H9 (cell line): Measurements from ENCODE around the gene RNGTT. TPM values are rescaled to one million over a fixed set of nuclear protein-coding genes. Genes with fewer than 3 reads are reported as not detected.

Source experiments
- DNase-seq: peaks from one replicate; pipeline ENCODE4 v3.0.0-alpha.2; 2017
- H2AFZ ChIP-seq: one replicate; pipeline ENCODE4 v1.6.1; 2013; ENCODE audit warnings: mild to moderate bottlenecking, low read length, control low read depth, moderate library complexity
- H2AK5ac ChIP-seq: 2 replicates; pipeline ENCODE4 v1.6.1; 2013; ENCODE audit warnings: low read length, control low read depth, mixed read lengths; ENCODE audit not compliant: insufficient read length
- H2BK120ac ChIP-seq: one replicate; pipeline ENCODE4 v1.6.1; 2013; ENCODE audit warnings: low read depth, mild to moderate bottlenecking, low read length, control low read depth, inconsistent platforms; ENCODE audit not compliant: poor library complexity, severe bottlenecking
- H2BK12ac ChIP-seq: 2 replicates; pipeline ENCODE4 v1.6.1; 2013; ENCODE audit warnings: low read length, control low read depth, mixed read lengths, low read depth; ENCODE audit not compliant: insufficient read length
- H2BK15ac ChIP-seq: 2 replicates; pipeline ENCODE4 v1.6.1; 2013; ENCODE audit warnings: low read depth, low read length, control low read depth
- H2BK20ac ChIP-seq: one replicate; pipeline ENCODE4 v1.6.1; 2013; ENCODE audit warnings: low read depth, mild to moderate bottlenecking, low read length, control low read depth, inconsistent platforms; ENCODE audit not compliant: poor library complexity, severe bottlenecking
- H2BK5ac ChIP-seq: 2 replicates; pipeline ENCODE4 v1.6.1; 2013; ENCODE audit warnings: low read length, control low read depth, mixed read lengths; ENCODE audit not compliant: insufficient read length
- H3K14ac ChIP-seq: 2 replicates; pipeline ENCODE4 v1.6.1; 2013; ENCODE audit warnings: low read length, control low read depth; ENCODE audit not compliant: insufficient read depth
- H3K18ac ChIP-seq: 2 replicates; pipeline ENCODE4 v1.6.1; 2013; ENCODE audit warnings: low read depth, mild to moderate bottlenecking, mixed read lengths, low read length, control low read depth; ENCODE audit not compliant: insufficient read length
- H3K23ac ChIP-seq: 2 replicates; pipeline ENCODE4 v1.6.1; 2013; ENCODE audit warnings: low read length, control low read depth, mixed read lengths, low read depth; ENCODE audit not compliant: insufficient read length
- H3K23me2 ChIP-seq: 2 replicates; pipeline ENCODE4 v1.6.1; 2013; ENCODE audit warnings: low read depth, mild to moderate bottlenecking, mixed read lengths, low read length, control low read depth; ENCODE audit not compliant: insufficient read length, poor library complexity, severe bottlenecking
- H3K27ac ChIP-seq: 2 replicates; pipeline ENCODE4 v1.5.1; 2013; ENCODE audit warnings: low read length, control low read depth, mixed read lengths, low read depth; ENCODE audit not compliant: insufficient read length
- H3K27me3 ChIP-seq: 2 replicates; pipeline ENCODE4 v1.6.1; 2013; ENCODE audit warnings: low read length, control low read depth, inconsistent platforms; ENCODE audit not compliant: insufficient read depth
- H3K4ac ChIP-seq: 2 replicates; pipeline ENCODE4 v1.6.1; 2013; ENCODE audit warnings: low read depth, mild to moderate bottlenecking, control low read depth, inconsistent platforms, low read length, moderate library complexity
- H3K4me1 ChIP-seq: 2 replicates; pipeline ENCODE4 v1.6.1; 2013; ENCODE audit warnings: low read length, control low read depth, inconsistent platforms; ENCODE audit not compliant: insufficient read depth
- H3K4me2 ChIP-seq: 2 replicates; pipeline ENCODE4 v1.6.1; 2013; ENCODE audit warnings: low read length, control low read depth, mixed read lengths; ENCODE audit not compliant: insufficient read length, insufficient read depth
- H3K56ac ChIP-seq: 2 replicates; pipeline ENCODE4 v1.6.1; 2013; ENCODE audit warnings: low read depth, mild to moderate bottlenecking, mixed read lengths, low read length, control low read depth; ENCODE audit not compliant: insufficient read length
- H3K79me1 ChIP-seq: 2 replicates; pipeline ENCODE4 v1.6.1; 2013; ENCODE audit warnings: low read depth, mild to moderate bottlenecking, moderate library complexity, low read length, control low read depth, inconsistent platforms; ENCODE audit not compliant: insufficient read depth, poor library complexity, severe bottlenecking
- H3K79me2 ChIP-seq: 2 replicates; pipeline ENCODE4 v1.6.1; 2013; ENCODE audit warnings: low read length, control low read depth, inconsistent platforms; ENCODE audit not compliant: insufficient read depth
- H3K9ac ChIP-seq: 2 replicates; pipeline ENCODE4 v1.6.1; 2013; ENCODE audit warnings: low read length, control low read depth, mixed read lengths; ENCODE audit not compliant: insufficient read length; ENCODE audit errors: extremely low read depth
- H3K9me3 ChIP-seq: one replicate; pipeline ENCODE4 v1.6.1; 2013; ENCODE audit warnings: low read depth, low read length, inconsistent platforms; ENCODE audit not compliant: control insufficient read depth
- H3T11ph ChIP-seq: one replicate; pipeline ENCODE4 v1.6.1; 2013; ENCODE audit warnings: mild to moderate bottlenecking, low read length, control low read depth, inconsistent platforms
- H4K20me1 ChIP-seq: one replicate; pipeline ENCODE4 v1.6.1; 2013; ENCODE audit not compliant: control insufficient read depth, insufficient read length, insufficient read depth
- H4K5ac ChIP-seq: 2 replicates; pipeline ENCODE4 v1.6.1; 2013; ENCODE audit warnings: low read depth, mild to moderate bottlenecking, mixed read lengths, low read length, control low read depth; ENCODE audit not compliant: insufficient read length
- H4K8ac ChIP-seq: replicated peaks from 2 replicates; pipeline ENCODE4 v1.6.1; 2013; ENCODE audit warnings: low read length, control low read depth, mixed read lengths, low read depth; ENCODE audit not compliant: insufficient read length
- H4K91ac ChIP-seq: 2 replicates; pipeline ENCODE4 v1.6.1; 2013; ENCODE audit warnings: low read depth, mild to moderate bottlenecking, moderate library complexity, mixed read lengths, low read length, control low read depth; ENCODE audit not compliant: insufficient read length
- H3K27ac Mint-ChIP-seq, 3 experiments: 2 replicates in 2 of 3; 3 replicates in 1 of 3; pipeline ENCODE4 v1.8.0; 2020 to 2021; ENCODE audit warnings: mixed read lengths in 3 of 3, mild to moderate bottlenecking in 1 of 3, moderate library complexity in 1 of 3
- H3K27me3 Mint-ChIP-seq: 2 replicates; pipeline ENCODE4 v1.8.0; 2021; ENCODE audit warnings: low read depth, mild to moderate bottlenecking, moderate library complexity, mixed read lengths
- H3K36me3 Mint-ChIP-seq, 3 experiments: 2 replicates in 2 of 3; 3 replicates in 1 of 3; pipeline ENCODE4 v1.8.0; 2020 to 2021; ENCODE audit warnings: low read depth in 3 of 3, mixed read lengths in 3 of 3; ENCODE audit not compliant: insufficient read depth in 1 of 3
- H3K4me1 Mint-ChIP-seq, 2 experiments: 2 replicates each; pipeline ENCODE4 v1.8.0; 2020; ENCODE audit warnings: mixed read lengths in 2 of 2
- H3K4me3 Mint-ChIP-seq, 2 experiments: 2 replicates in 1 of 2; 3 replicates in 1 of 2; pipeline ENCODE4 v1.8.0; 2020 to 2021; ENCODE audit warnings: mild to moderate bottlenecking in 2 of 2, mixed read lengths in 2 of 2, moderate library complexity in 1 of 2
- H3K9me3 Mint-ChIP-seq, 2 experiments: 2 replicates in 1 of 2; 3 replicates in 1 of 2; pipeline ENCODE4 v1.8.0; 2020; ENCODE audit warnings: mild to moderate bottlenecking in 2 of 2, mixed read lengths in 2 of 2, moderate library complexity in 1 of 2
- WGBS: extraction: QIAGEN DNeasy Blood & Tissue Kit; methylation state at CpG from one replicate; pipeline ENCODE4 v1.1.7; 2013; ENCODE audit warnings: missing lambda C conversion rate, low lambda C conversion rate, mixed read lengths; ENCODE audit not compliant: insufficient read length; ENCODE audit errors: extremely low coverage; 5-methylcytosine and 5-hydroxymethylcytosine counted together
- total RNA-seq: library from RNA; stranded (reverse); gene quantifications from 2 replicates; pipeline ENCODE4 v1.2.1, GENCODE V29; 2021
- TF ChIP-seq, protein P1 (sequence below): fragments of 200-600 bp; sonication (generic); conservative IDR thresholded peaks from 3 replicates; pipeline ENCODE4 v1.8.0; 2021; ENCODE audit warnings: antibody characterized with exemption, mild to moderate bottlenecking

The RNGTT gene
- total RNA-seq, 1 experiment from 2014 or later = 20.5 TPM

DNA sequence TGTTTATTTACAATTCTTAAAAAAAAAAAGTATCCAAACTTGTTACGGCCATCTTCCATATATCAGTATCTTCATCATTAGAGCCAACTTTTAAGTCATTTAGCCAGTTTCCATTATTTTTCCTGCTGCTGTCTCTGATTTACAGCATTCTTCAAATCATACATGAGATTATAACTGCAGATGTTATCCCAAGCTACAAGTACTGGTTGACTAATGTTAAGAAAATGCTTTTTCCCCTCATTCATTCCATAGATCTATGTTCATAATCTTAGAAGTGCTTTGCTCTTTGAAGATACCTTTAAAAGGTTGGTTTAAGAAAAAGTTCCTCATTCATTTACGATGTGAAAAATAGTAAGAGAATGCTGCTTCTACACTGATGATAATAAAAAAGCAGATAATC is 158.7 kb downstream of the RNGTT start:
- Histone ChIP-seq H3K27me3 (no peaks in the 10 kb centered on the region), H4K91ac (no peak overlapping the region), H3K4ac (no peak overlapping the region), H2AK5ac (no peak overlapping the region), H3K79me2 (no peaks in the 10 kb centered on the region), H4K8ac (no peak overlapping the region), H3K27ac (no peak overlapping the region), H3K9ac (no peak overlapping the region), H3K56ac (no peak overlapping the region), H2BK20ac (no peak overlapping the region), H3K9me3 (no peaks in the 10 kb centered on the region), H3K14ac (no peak overlapping the region), H2BK15ac (no peak overlapping the region), H3K4me2 (no peak overlapping the region), H3K79me1 (no peaks in the 10 kb centered on the region), H2BK5ac (no peak overlapping the region), H2BK12ac (no peak overlapping the region), H3K23me2 (no peaks in the 10 kb centered on the region), H3T11ph (no peak overlapping the region), H4K20me1 (no peaks in the 10 kb centered on the region), H2BK120ac (no peak overlapping the region), H3K18ac (no peak overlapping the region), H3K4me1 (no peaks in the 10 kb centered on the region), H3K23ac (no peak overlapping the region), H4K5ac (no peak overlapping the region), H2AFZ (no peak overlapping the region)
- H3K27ac Mint-ChIP-seq = no peak overlapping the region
- peaks cover 21 to 25% (median 21%) of the 10 kb centered on the region in 3 experiments for H3K36me3 Mint-ChIP-seq
- WGBS = no CpG with 5 or more reads among the region's 2 CpGs
- no peak overlapping the region for H3K4me3 Mint-ChIP-seq
- H3K27me3 Mint-ChIP-seq = no peaks in the 10 kb centered on the region
- DNase-seq = no peak
- no peaks in the 10 kb centered on the region for H3K4me1 Mint-ChIP-seq
- TF ChIP-seq, protein P1, sequence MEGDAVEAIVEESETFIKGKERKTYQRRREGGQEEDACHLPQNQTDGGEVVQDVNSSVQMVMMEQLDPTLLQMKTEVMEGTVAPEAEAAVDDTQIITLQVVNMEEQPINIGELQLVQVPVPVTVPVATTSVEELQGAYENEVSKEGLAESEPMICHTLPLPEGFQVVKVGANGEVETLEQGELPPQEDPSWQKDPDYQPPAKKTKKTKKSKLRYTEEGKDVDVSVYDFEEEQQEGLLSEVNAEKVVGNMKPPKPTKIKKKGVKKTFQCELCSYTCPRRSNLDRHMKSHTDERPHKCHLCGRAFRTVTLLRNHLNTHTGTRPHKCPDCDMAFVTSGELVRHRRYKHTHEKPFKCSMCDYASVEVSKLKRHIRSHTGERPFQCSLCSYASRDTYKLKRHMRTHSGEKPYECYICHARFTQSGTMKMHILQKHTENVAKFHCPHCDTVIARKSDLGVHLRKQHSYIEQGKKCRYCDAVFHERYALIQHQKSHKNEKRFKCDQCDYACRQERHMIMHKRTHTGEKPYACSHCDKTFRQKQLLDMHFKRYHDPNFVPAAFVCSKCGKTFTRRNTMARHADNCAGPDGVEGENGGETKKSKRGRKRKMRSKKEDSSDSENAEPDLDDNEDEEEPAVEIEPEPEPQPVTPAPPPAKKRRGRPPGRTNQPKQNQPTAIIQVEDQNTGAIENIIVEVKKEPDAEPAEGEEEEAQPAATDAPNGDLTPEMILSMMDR = no peak
- H3K9me3 Mint-ChIP-seq = peaks cover 13% of the 10 kb centered on the region in 2 experiments
